Measurements from ENCODE around the gene ANXA8L1.
"Not testable (repeated sequence)": the region's sequence is repeated elsewhere in the genome, so short reads cannot be mapped to it uniquely, and the experiment has no call there.

The ANXA8L1 gene

GRCh38 chr10:46375406-46375805 lies at the start of gene ANXA8L1:
TSS of gene ANXA8L1 (plus strand) at chr10:46375776. CDS start at chr10:46375852, 76 bp downstream.
- not testable (repeated sequence) for DNase-seq

GRCh38 chr10:46326066-46326465 lies 49.5 kb upstream of the ANXA8L1 start:
- DNase-seq = no peak

GRCh38 chr10:46326971-46327370 lies 48.6 kb upstream of the ANXA8L1 start:
- DNase-seq = no peak

- no peak for DNase-seq
Measured at GRCh38 chr10:46327685-46328084, 47.9 kb upstream of the ANXA8L1 start.

- DNase-seq = no peak
Measured at GRCh38 chr10:46328853-46329689, 46.5 kb upstream of the ANXA8L1 start.

- DNase-seq = no peak
Measured at GRCh38 chr10:46329690-46330016, 45.9 kb upstream of the ANXA8L1 start.

GRCh38 chr10:46330894-46331293 lies 44.7 kb upstream of the ANXA8L1 start:
- DNase-seq = no peak

GRCh38 chr10:46365484-46365883 lies 10.1 kb upstream of the ANXA8L1 start:
- not testable (repeated sequence) for DNase-seq

GRCh38 chr10:46367209-46367608 lies 8.4 kb upstream of the ANXA8L1 start:
- DNase-seq = not testable (repeated sequence)

GRCh38 chr10:46367666-46368240 lies 7.8 kb upstream of the ANXA8L1 start:
- not testable (repeated sequence) for DNase-seq

GRCh38 chr10:46368956-46369355 lies 6.6 kb upstream of the ANXA8L1 start:
- DNase-seq = not testable (repeated sequence)

- DNase-seq = not testable (repeated sequence)
Measured at GRCh38 chr10:46374410-46374809, 1.2 kb upstream of the ANXA8L1 start.

- not testable (repeated sequence) for DNase-seq
Measured at GRCh38 chr10:46377022-46377421, 1.4 kb downstream of the ANXA8L1 start.

- DNase-seq = not testable (repeated sequence)
Measured at GRCh38 chr10:46377651-46378050, 2.1 kb downstream of the ANXA8L1 start.

- not testable (repeated sequence) for DNase-seq
Measured at GRCh38 chr10:46378108-46378507, 2.5 kb downstream of the ANXA8L1 start.

- DNase-seq = not testable (repeated sequence)
Measured at GRCh38 chr10:46379233-46379848, 3.8 kb downstream of the ANXA8L1 start.

GRCh38 chr10:46385858-46386257 lies 10.3 kb downstream of the ANXA8L1 start:
- DNase-seq = not testable (repeated sequence)

GRCh38 chr10:46386694-46387093 lies 11.1 kb downstream of the ANXA8L1 start:
- DNase-seq = not testable (repeated sequence)

- DNase-seq = not testable (repeated sequence)
Measured at GRCh38 chr10:46387309-46387902, 11.8 kb downstream of the ANXA8L1 start.

GRCh38 chr10:46391422-46391821 lies 15.8 kb downstream of the ANXA8L1 start:
- not testable (repeated sequence) for DNase-seq

- not testable (repeated sequence) for DNase-seq
Measured at GRCh38 chr10:46396441-46397279, 21.1 kb downstream of the ANXA8L1 start.

- not testable (repeated sequence) for DNase-seq
Measured at GRCh38 chr10:46397767-46398166, 22.2 kb downstream of the ANXA8L1 start.
